ENCODE results near the gene NOL6.

The NOL6 gene

GRCh38 chr9:33447799-33448553 lies 25.7 kb downstream of the NOL6 start:
- TF ChIP-seq CTCF (IDR thresholded peaks at IDR 0.05; ENCODE audit: low read depth, low read length, missing control alignments) = no peak
- peak overlapping the region; percentile 37 for H3K4me3 ChIP-seq (replicated peaks; ENCODE audit: low read depth, low read length)
- DNase-seq (ENCODE audit: extremely low read depth, low read depth) = no peak

GRCh38 chr9:33446946-33447798 lies 26.6 kb downstream of the NOL6 start, which contains the start of gene AQP3:
Gene AQP3, minus strand, starts transcription at chr9:33447593. Its CDS starts 63 bp downstream, at chr9:33447530.
- H3K4me3 ChIP-seq (replicated peaks; ENCODE audit: low read depth, low read length) = peak within 1 kb of the TSS; percentile 37
- no peak for DNase-seq (ENCODE audit: extremely low read depth, low read depth)
- TF ChIP-seq CTCF (IDR thresholded peaks at IDR 0.05; ENCODE audit: low read depth, low read length, missing control alignments) = no peak

GRCh38 chr9:33446240-33446945 lies 27.3 kb downstream of the NOL6 start:
- DNase-seq (ENCODE audit: extremely low read depth, low read depth) = no peak
- TF ChIP-seq CTCF (IDR thresholded peaks at IDR 0.05; ENCODE audit: low read depth, low read length, missing control alignments) = no peak
- H3K4me3 ChIP-seq (replicated peaks; ENCODE audit: low read depth, low read length) = peak overlapping the region; percentile 37; the same call in 1 of the 2 replicates

GRCh38 chr9:33445389-33446239 lies 28.1 kb downstream of the NOL6 start:
- H3K4me3 ChIP-seq (replicated peaks; ENCODE audit: low read depth, low read length) = no peak overlapping the region

GRCh38 chr9:33443464-33444154 lies 30.1 kb downstream of the NOL6 start:
- no peak for TF ChIP-seq CTCF (IDR thresholded peaks at IDR 0.05; ENCODE audit: low read depth, low read length, missing control alignments)
- no peak for DNase-seq (ENCODE audit: extremely low read depth, low read depth)
- H3K4me3 ChIP-seq (replicated peaks; ENCODE audit: low read depth, low read length) = no peak overlapping the region

More at GRCh38 chr9:33445389-33446239, 28.1 kb downstream of the NOL6 start:
- no peak for TF ChIP-seq CTCF (IDR thresholded peaks at IDR 0.05; ENCODE audit: low read depth, low read length, missing control alignments)
- DNase-seq (ENCODE audit: extremely low read depth, low read depth) = no peak

Measured in HFF-Myc (cell line).